Esophagus squamous epithelium (tissue), 5 donors: Measurements from ENCODE around the gene RGS3. TPM values are rescaled to one million over a fixed set of nuclear protein-coding genes. Genes with fewer than 3 reads are reported as not detected.

Experiments
- DNase-seq: peaks from one replicate; lab custom pipeline; 2025; lab: John Stamatoyannopoulos, UW
- H3K27ac ChIP-seq, 4 donors: fragments of 200-600 bp; sonication (generic); one replicate each; pipeline ENCODE4 v1.5.1; 2016 to 2019; ENCODE audit warnings: mild to moderate bottlenecking in 1 of 4
- H3K27me3 ChIP-seq, 4 donors: fragments of 200-600 bp; sonication (generic); 1 replicate in 3 of 4; 2 replicates in 1 of 4; pipeline versions ENCODE4 v1.5.1 to v1.6.0; 2017 to 2021; ENCODE audit warnings: antibody characterized with exemption in 1 of 4
- H3K36me3 ChIP-seq, 3 donors: fragments of 200-600 bp; sonication (generic); one replicate each; pipeline ENCODE4 v1.5.1; 2016 to 2019
- H3K4me1 ChIP-seq, 3 donors: fragments of 200-600 bp; sonication (generic); one replicate each; pipeline ENCODE4 v1.5.1; 2017 to 2019
- H3K4me3 ChIP-seq, 4 donors: fragments of 200-600 bp; sonication (generic); 1 replicate in 3 of 4; 2 replicates in 1 of 4; pipeline ENCODE4 v1.5.1; 2016 to 2019; ENCODE audit warnings: mild to moderate bottlenecking in 2 of 4, moderate library complexity in 1 of 4
- H3K9me3 ChIP-seq, 3 donors: fragments of 200-600 bp; sonication (generic); one replicate each; pipeline ENCODE4 v1.5.1; 2016 to 2019
- CTCF ChIP-seq, 6 experiments: fragments of 450-650 bp in 4 of 6; fragments of 200-600 bp in 2 of 6; sonication (generic) in 2 of 6; IDR thresholded peaks; one replicate each; pipeline ENCODE4 v1.5.1; 2016 to 2019; ENCODE audit warnings: antibody characterized with exemption in 6 of 6, mild to moderate bottlenecking in 4 of 6, moderate library complexity in 4 of 6
- POLR2A ChIP-seq, 4 donors: fragments of 450-650 bp; IDR thresholded peaks; one replicate each; pipeline ENCODE4 v1.6.1; 2017; ENCODE audit warnings: antibody characterized with exemption in 4 of 4, mild to moderate bottlenecking in 4 of 4, moderate library complexity in 3 of 4
- WGBS, 2 donors: methylation state at CpG; one replicate each; pipeline ENCODE4 v1.1.5; 2018; 5-methylcytosine and 5-hydroxymethylcytosine counted together
- intact Hi-C: fragments of 100-400 bp; cut with DNase I; formaldehyde crosslinking; loops from one replicate; pipeline ENCODE4 v1.15.0; 2022
- total RNA-seq, 4 donors: library from RNA; depleted of rRNA; stranded (reverse); fragments of >200 nt; gene quantifications; one replicate each; pipeline ENCODE4 v1.1.0, GENCODE V29; 2016
- donor health status: DM: yes; HTN: yes; CAD: no.

Gene RGS3
- total RNA-seq, 4 donors from 2014 or later, result 9.7 to 16.3 (median 12.7) TPM

- H3K4me1 ChIP-seq, result peaks cover 0 to 33% (median 0%) of the 10 kb centered on the region in 3 donors
These were observed 170.5 kb downstream of the RGS3 start for GRCh38 chr9:113633782-113634595.

DNA sequence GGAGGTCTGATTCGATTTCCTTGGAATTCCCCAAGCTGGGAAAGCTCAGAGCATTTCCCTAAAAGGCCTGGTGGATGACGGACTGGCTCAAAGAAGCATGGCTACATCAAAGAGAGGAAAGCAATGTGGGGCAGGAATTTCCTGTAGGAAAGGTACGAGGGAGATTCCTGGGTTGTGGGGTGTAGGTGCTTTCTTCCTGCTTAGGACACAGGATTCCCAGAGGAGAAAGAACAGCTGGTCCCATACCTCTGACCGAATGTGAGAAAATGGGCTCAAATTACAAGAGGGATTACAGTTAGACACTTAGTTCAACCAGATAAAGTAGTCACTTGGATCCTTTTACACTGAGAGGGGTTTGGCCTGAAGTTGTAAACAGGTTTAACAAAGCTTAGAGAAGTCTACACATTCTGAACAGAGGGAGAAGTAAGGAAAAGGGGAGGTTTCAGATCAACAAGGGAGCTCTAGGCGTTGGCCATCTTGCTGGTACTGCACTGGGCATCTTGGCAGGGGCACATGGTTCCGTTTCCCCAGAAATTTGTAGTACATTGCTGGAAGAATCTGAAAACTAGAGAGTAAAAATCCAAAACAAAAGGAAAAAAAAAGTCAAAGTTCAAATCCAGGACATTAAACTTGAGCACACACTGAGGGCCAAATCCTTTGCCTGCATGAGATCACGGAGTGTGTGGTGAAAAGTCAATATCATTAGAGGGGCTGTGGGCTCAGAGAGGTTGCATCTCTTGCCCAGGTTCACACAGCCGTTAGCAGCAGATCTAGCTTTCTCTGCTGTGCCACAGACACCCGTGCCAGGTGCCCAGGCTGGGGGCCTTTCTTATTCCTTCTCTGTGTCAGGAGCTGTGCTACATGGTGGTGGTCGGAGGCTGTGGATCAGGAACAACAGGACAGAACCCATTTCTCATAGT is 171.3 kb downstream of the RGS3 start:
- TF ChIP-seq CTCF (IDR thresholded peaks at IDR 0.05) (no peak), POLR2A (IDR thresholded peaks at IDR 0.05) (no peak)
- peaks cover 0 to 12% (median 0%) of the 10 kb centered on the region in 4 donors for H3K27me3 ChIP-seq
- H3K4me1 ChIP-seq, result peaks cover 0 to 30% (median 0%) of the 10 kb centered on the region in 3 donors
- no peak for DNase-seq
- H3K9me3 ChIP-seq, result no peaks in the 10 kb centered on the region
- H3K36me3 ChIP-seq, result no peaks in the 10 kb centered on the region
- WGBS, 2 donors, result 52 to 63% methylated on average over 7 of the region's 10 CpGs
- no peak overlapping the region for H3K4me3 ChIP-seq
- no peak overlapping the region for H3K27ac ChIP-seq
- intact Hi-C loops, result no loop called here

More at GRCh38 chr9:113633782-113634595, 170.5 kb downstream of the RGS3 start:
- intact Hi-C loops, result no loop called here
- TF ChIP-seq CTCF (IDR thresholded peaks at IDR 0.05), result no peak
- no peak for TF ChIP-seq POLR2A (IDR thresholded peaks at IDR 0.05)
- peaks cover 0 to 12% (median 0%) of the 10 kb centered on the region in 4 donors for H3K27me3 ChIP-seq
- H3K27ac ChIP-seq, result no peak overlapping the region
- H3K4me3 ChIP-seq, result no peak overlapping the region
- H3K9me3 ChIP-seq, result no peaks in the 10 kb centered on the region
- H3K36me3 ChIP-seq, result no peaks in the 10 kb centered on the region
- WGBS, 2 donors, result 84 to 99% methylated on average over 7 to 8 of the region's 11 CpGs
- no peak for DNase-seq

GRCh38 chr9:113635586-113635985 is 172.1 kb downstream of the RGS3 start:
- TF ChIP-seq POLR2A (IDR thresholded peaks at IDR 0.05) (no peak), CTCF (IDR thresholded peaks at IDR 0.05) (no peak)

DNA sequence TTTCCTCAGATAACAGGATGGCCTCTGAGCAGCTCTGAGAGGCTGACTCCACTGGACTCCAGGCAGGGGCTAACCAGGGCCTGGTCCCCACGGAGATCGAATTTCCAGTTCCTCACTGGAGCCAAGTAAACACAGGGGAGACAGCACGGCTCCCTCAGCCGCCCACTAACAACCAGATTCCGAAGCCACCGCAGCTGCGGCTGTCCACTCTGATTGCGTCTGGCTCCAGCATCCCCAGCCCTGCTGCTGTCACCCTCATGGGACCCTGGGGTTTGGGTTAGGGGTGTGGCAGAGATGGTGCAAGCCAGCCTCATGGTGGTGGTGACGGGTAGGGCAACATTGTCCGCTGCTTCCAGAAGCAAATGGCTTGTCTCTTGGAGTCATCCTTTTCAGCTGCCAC is 172.6 kb downstream of the RGS3 start:
- H3K9me3 ChIP-seq, result no peaks in the 10 kb centered on the region
- 59 to 90% methylated on average over 2 to 5 of the region's 10 CpGs for WGBS, 2 donors
- no peak overlapping the region for H3K4me3 ChIP-seq
- TF ChIP-seq CTCF (IDR thresholded peaks at IDR 0.05) (no peak), POLR2A (IDR thresholded peaks at IDR 0.05) (no peak)
- H3K4me1 ChIP-seq, result peaks cover 0 to 23% (median 0%) of the 10 kb centered on the region in 3 donors
- H3K27ac ChIP-seq, result no peak overlapping the region
- no peak for DNase-seq
- H3K36me3 ChIP-seq, result no peaks in the 10 kb centered on the region
- H3K27me3 ChIP-seq, result peaks cover 0 to 12% (median 0%) of the 10 kb centered on the region in 4 donors
- intact Hi-C loops, result no loop called here

More at GRCh38 chr9:113635586-113635985, 172.1 kb downstream of the RGS3 start:
- peaks cover 0 to 29% (median 0%) of the 10 kb centered on the region in 3 donors for H3K4me1 ChIP-seq
- 78 to 89% methylated on average over 4 to 5 of the region's 5 CpGs for WGBS, 2 donors
- no peaks in the 10 kb centered on the region for H3K9me3 ChIP-seq
- DNase-seq, result no peak
- no peaks in the 10 kb centered on the region for H3K36me3 ChIP-seq
- H3K27ac ChIP-seq, result no peak overlapping the region
- intact Hi-C loops, result no loop called here
- H3K27me3 ChIP-seq, result peaks cover 0 to 12% (median 0%) of the 10 kb centered on the region in 4 donors
- H3K4me3 ChIP-seq, result no peak overlapping the region
